Measurements from ENCODE around the gene EIF3L.

- TF ChIP-seq REST (IDR thresholded peaks at IDR 0.05; ENCODE audit: insufficient replicate concordance, low read depth) (no peak), CTCF (IDR thresholded peaks at IDR 0.05; ENCODE audit: insufficient read depth, low read length) (no peak), POLR2AphosphoS5 (IDR thresholded peaks at IDR 0.05; ENCODE audit: low read depth) (no peak)
These were observed 38.6 kb downstream of the EIF3L start for GRCh38 chr22:37887584-37888378.
